ENCODE measurements around the gene DNAH6.

DNA sequence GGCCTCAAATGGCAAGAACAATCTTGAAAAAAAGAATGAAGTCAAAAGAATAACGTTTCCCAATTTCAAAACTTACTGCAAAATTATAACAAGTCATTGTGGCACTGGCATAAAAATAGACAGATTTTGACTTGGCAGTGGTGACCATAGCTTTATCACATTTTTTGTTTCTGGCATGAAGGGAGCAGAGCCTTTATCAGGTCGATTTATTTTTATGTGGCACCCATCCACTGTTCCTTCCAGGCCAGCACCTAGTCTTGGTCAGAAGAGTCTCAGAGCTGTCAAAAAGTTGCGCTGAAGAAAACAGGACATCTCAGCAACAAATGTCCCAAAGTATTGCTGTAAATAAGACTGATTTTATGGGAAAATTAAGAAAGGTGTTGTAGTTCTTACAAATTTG, 272.2 kb downstream of the DNAH6 start:
- TF ChIP-seq, protein P1, sequence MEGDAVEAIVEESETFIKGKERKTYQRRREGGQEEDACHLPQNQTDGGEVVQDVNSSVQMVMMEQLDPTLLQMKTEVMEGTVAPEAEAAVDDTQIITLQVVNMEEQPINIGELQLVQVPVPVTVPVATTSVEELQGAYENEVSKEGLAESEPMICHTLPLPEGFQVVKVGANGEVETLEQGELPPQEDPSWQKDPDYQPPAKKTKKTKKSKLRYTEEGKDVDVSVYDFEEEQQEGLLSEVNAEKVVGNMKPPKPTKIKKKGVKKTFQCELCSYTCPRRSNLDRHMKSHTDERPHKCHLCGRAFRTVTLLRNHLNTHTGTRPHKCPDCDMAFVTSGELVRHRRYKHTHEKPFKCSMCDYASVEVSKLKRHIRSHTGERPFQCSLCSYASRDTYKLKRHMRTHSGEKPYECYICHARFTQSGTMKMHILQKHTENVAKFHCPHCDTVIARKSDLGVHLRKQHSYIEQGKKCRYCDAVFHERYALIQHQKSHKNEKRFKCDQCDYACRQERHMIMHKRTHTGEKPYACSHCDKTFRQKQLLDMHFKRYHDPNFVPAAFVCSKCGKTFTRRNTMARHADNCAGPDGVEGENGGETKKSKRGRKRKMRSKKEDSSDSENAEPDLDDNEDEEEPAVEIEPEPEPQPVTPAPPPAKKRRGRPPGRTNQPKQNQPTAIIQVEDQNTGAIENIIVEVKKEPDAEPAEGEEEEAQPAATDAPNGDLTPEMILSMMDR (IDR thresholded peaks at IDR 0.05 in 2 of 3, conservative IDR thresholded peaks at IDR 0.05 in 1 of 3; ENCODE audit: control insufficient read depth in 2 of 3, extremely low read depth in 1 of 3, insufficient read depth in 1 of 3, low read depth in 3 of 3, low read length in 3 of 3) = no peak
- TF ChIP-seq CHD4 (IDR thresholded peaks at IDR 0.05) (no peak), SIN3A (IDR thresholded peaks at IDR 0.05; ENCODE audit: low read depth, low read length) (no peak), ZNF24 (IDR thresholded peaks at IDR 0.05) (no peak), GATAD2B (conservative IDR thresholded peaks at IDR 0.05; ENCODE audit: low read depth) (no peak), ZNF207 (IDR thresholded peaks at IDR 0.05; ENCODE audit: borderline replicate concordance) (no peak), SREBF2 (IDR thresholded peaks at IDR 0.05; ENCODE audit: low read length) (no peak)
- TF ChIP-seq, protein P2, sequence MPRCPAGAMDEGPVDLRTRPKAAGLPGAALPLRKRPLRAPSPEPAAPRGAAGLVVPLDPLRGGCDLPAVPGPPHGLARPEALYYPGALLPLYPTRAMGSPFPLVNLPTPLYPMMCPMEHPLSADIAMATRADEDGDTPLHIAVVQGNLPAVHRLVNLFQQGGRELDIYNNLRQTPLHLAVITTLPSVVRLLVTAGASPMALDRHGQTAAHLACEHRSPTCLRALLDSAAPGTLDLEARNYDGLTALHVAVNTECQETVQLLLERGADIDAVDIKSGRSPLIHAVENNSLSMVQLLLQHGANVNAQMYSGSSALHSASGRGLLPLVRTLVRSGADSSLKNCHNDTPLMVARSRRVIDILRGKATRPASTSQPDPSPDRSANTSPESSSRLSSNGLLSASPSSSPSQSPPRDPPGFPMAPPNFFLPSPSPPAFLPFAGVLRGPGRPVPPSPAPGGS (IDR thresholded peaks at IDR 0.05; ENCODE audit: borderline replicate concordance, insufficient read depth, low read depth, low read length, poor library complexity, severe bottlenecking) = no peak

Measured in GM12878 (cell line).